HepG2 (cell line): Measurements from ENCODE around the gene MYL4. TPM values are rescaled to one million over a fixed set of nuclear protein-coding genes. Genes with fewer than 3 reads are reported as not detected.

Experiments
- ATAC-seq: fragments of 200-7000 bp; cut with Tn5 transposase; 3 replicates; pipeline ENCODE4 v1.9.1; 2020; ENCODE audit warnings: mild to moderate bottlenecking, moderate library complexity
- BruUV-seq: library from RNA; stranded (reverse); fragments of 400-500 nt; replicated peaks from 2 replicates; lab custom pipeline; 2021; lab: Mats Ljungman, UMichigan
- CTCF ChIA-PET: fragments of 300-600 bp; formaldehyde crosslinking; extraction: SDS; loops from one replicate; lab custom pipeline; 2021; ENCODE audit warnings: low total read pairs, inconsistent platforms, low intra/inter-chr PET ratio; lab: Yijun Ruan, JAX
- POLR2A ChIA-PET: fragments of 350-600 bp; sonication (Branson Sonifier 250); formaldehyde crosslinking; loops from one replicate; lab custom pipeline; 2020; ENCODE audit warnings: antibody characterized with exemption, inconsistent platforms; lab: Yijun Ruan, JAX
- DNase-seq: peaks from one replicate; pipeline ENCODE4 v3.0.0-alpha.2; 2015; ENCODE audit warnings: low spot score
- FAIRE-seq: peaks from 3 replicates; lab custom pipeline; 2011; peaks lifted over from hg19 to GRCh38; lab: Jason Lieb, UNC
- H2AFZ ChIP-seq: one replicate; pipeline ENCODE4 v1.6.1; 2011; ENCODE audit warnings: low read length, inconsistent platforms
- H3K27ac ChIP-seq: fragments of 300-600 bp; 3 replicates; pipeline ENCODE4 v1.8.0; 2011; ENCODE audit warnings: mixed run types, mild to moderate bottlenecking, mixed read lengths, low read length, inconsistent platforms; ENCODE audit not compliant: insufficient read depth; ENCODE audit errors: extremely low read length
- H3K27me3 ChIP-seq, 2 experiments: fragments of 200-600 bp in 1 of 2; 2 replicates in 1 of 2; 3 replicates in 1 of 2; pipeline versions ENCODE4 v1.6.0 to v1.8.0; 2011; ENCODE audit warnings: low read length in 2 of 2, mild to moderate bottlenecking in 2 of 2, moderate library complexity in 2 of 2, inconsistent platforms in 1 of 2; ENCODE audit not compliant: insufficient read depth in 2 of 2, control insufficient read depth in 1 of 2
- H3K36me3 ChIP-seq, 2 experiments: fragments of 200-600 bp in 1 of 2; replicated peaks in 1 of 2; 2 replicates in 1 of 2; 3 replicates in 1 of 2; pipeline versions ENCODE4 v1.5.1 to v1.8.0; 2011; ENCODE audit warnings: low read length in 2 of 2, inconsistent platforms in 1 of 2; ENCODE audit not compliant: insufficient read depth in 2 of 2, control insufficient read depth in 1 of 2
- H3K4me1 ChIP-seq: 2 replicates; pipeline ENCODE4 v1.5.1; 2012; ENCODE audit warnings: low read length, inconsistent platforms; ENCODE audit not compliant: insufficient read depth
- H3K4me2 ChIP-seq: 2 replicates; pipeline ENCODE4 v1.6.0; 2011; ENCODE audit warnings: low read depth, low read length, inconsistent platforms
- H3K4me3 ChIP-seq, 3 experiments: fragments of 200-600 bp in 1 of 3; sonication (generic), shearing (Covaris generic) in 1 of 3; replicated peaks in 1 of 3; 2 replicates each; pipeline ENCODE4 v1.5.1; 2011 to 2016; ENCODE audit warnings: low read length in 3 of 3, inconsistent platforms in 2 of 3, low read depth in 2 of 3, mild to moderate bottlenecking in 2 of 3, control low read depth in 1 of 3, mixed read lengths in 1 of 3; ENCODE audit not compliant: insufficient read depth in 1 of 3
- H3K79me2 ChIP-seq: one replicate; pipeline ENCODE4 v1.6.1; 2011; ENCODE audit warnings: low read length, inconsistent platforms; ENCODE audit not compliant: insufficient read depth
- H3K9ac ChIP-seq: 2 replicates; pipeline ENCODE4 v1.6.0; 2011; ENCODE audit warnings: mild to moderate bottlenecking, low read depth, low read length, inconsistent platforms; ENCODE audit not compliant: insufficient read depth
- H3K9me3 ChIP-seq: 2 replicates; pipeline ENCODE4 v1.5.1; 2012; ENCODE audit warnings: mild to moderate bottlenecking, low read length
- H4K20me1 ChIP-seq: 2 replicates; pipeline ENCODE4 v1.6.0; 2011; ENCODE audit warnings: inconsistent platforms, mild to moderate bottlenecking, low read length, moderate library complexity; ENCODE audit not compliant: insufficient read depth
- CEBPB ChIP-seq: IDR thresholded peaks from 2 replicates; pipeline ENCODE4 v1.6.1; 2011; ENCODE audit warnings: low read depth, low read length, improper control_type of control experiment, borderline replicate concordance
- HNF1B ChIP-seq: sonication (generic); formaldehyde crosslinking; IDR thresholded peaks from 2 replicates; pipeline ENCODE4 v1.5.1; 2020; ENCODE audit warnings: mild to moderate bottlenecking, moderate library complexity, missing genetic modification reagents
- KDM3A ChIP-seq: IDR thresholded peaks from 2 replicates; pipeline ENCODE4 v1.6.1; 2018; ENCODE audit warnings: low read depth, missing compliant biosample characterization
- NFATC3 ChIP-seq: sonication (generic); formaldehyde crosslinking; IDR thresholded peaks from 2 replicates; pipeline ENCODE4 v1.5.1; 2020; ENCODE audit warnings: mild to moderate bottlenecking, missing genetic modification reagents
- RELA ChIP-seq: sonication (generic); formaldehyde crosslinking; IDR thresholded peaks from 2 replicates; pipeline ENCODE4 v1.4.0; 2020; ENCODE audit warnings: missing genetic modification reagents
- SALL1 ChIP-seq: sonication (generic); formaldehyde crosslinking; IDR thresholded peaks from 2 replicates; pipeline ENCODE4 v1.8.0; 2022; ENCODE audit warnings: mild to moderate bottlenecking, missing genetic modification reagents
- SMYD3 ChIP-seq: sonication (generic); formaldehyde crosslinking; IDR thresholded peaks from 2 replicates; pipeline ENCODE4 v1.8.1; 2023; ENCODE audit warnings: mild to moderate bottlenecking, missing genetic modification reagents
- SP140L ChIP-seq: sonication (generic); formaldehyde crosslinking; IDR thresholded peaks from 2 replicates; pipeline ENCODE4 v1.4.0; 2020; ENCODE audit warnings: missing genetic modification reagents, borderline replicate concordance
- TEAD3 ChIP-seq: optimal IDR thresholded peaks from 2 replicates; pipeline ENCODE3; 2016; ENCODE audit warnings: borderline replicate concordance
- ZBTB21 ChIP-seq: sonication (generic); formaldehyde crosslinking; IDR thresholded peaks from 2 replicates; pipeline ENCODE4 v1.4.0; 2020; ENCODE audit warnings: missing genetic modification reagents
- ZBTB33 ChIP-seq: sonication (generic); formaldehyde crosslinking; IDR thresholded peaks from 2 replicates; pipeline ENCODE4 v1.4.0; 2020; ENCODE audit warnings: missing genetic modification reagents
- ZBTB4 ChIP-seq: sonication (generic); formaldehyde crosslinking; IDR thresholded peaks from 2 replicates; pipeline ENCODE4 v1.4.0; 2020; ENCODE audit warnings: missing genetic modification reagents, mild to moderate bottlenecking, borderline replicate concordance
- ZNF121 ChIP-seq: sonication (generic); formaldehyde crosslinking; IDR thresholded peaks from 2 replicates; pipeline ENCODE4 v1.5.0; 2020; ENCODE audit warnings: mild to moderate bottlenecking, missing genetic modification reagents
- ZNF263 ChIP-seq: sonication (generic); formaldehyde crosslinking; IDR thresholded peaks from 2 replicates; pipeline ENCODE4 v1.4.0; 2020; ENCODE audit warnings: missing genetic modification reagents
- ZNF362 ChIP-seq: sonication (generic); formaldehyde crosslinking; IDR thresholded peaks from 2 replicates; pipeline ENCODE4 v1.4.0; 2020; ENCODE audit warnings: missing genetic modification reagents, mild to moderate bottlenecking, borderline replicate concordance
- ZNF414 ChIP-seq: sonication (generic); formaldehyde crosslinking; IDR thresholded peaks from 2 replicates; pipeline ENCODE4 v1.5.0; 2020; ENCODE audit warnings: missing genetic modification reagents
- WGBS: methylation state at CpG from one replicate; pipeline ENCODE4 v1.1.6; 2017; ENCODE audit warnings: low lambda C conversion rate; 5-methylcytosine and 5-hydroxymethylcytosine counted together
- in situ Hi-C: cut with HindIII; loops from 2 replicates; pipeline ENCODE4 v1.10.0; 2017; ENCODE audit warnings: low pct_unique_long_range_greater_than_20kb; ENCODE audit not compliant: extremely low pct_ligation_motif_present
- intact Hi-C: fragments of 100-400 bp; cut with micrococcal nuclease; formaldehyde crosslinking; loops from one replicate; pipeline ENCODE4 v1.10.0; 2022; ENCODE audit not compliant: unreplicated experiment
- polyA plus RNA-seq, 8 experiments: library from polyadenylated mRNA; depleted of rRNA in 3 of 8; stranded (reverse) in 7 of 8; unstranded in 1 of 8; fragments of >200 nt; fragmentation: Illumina TruSeq in 4 of 8; extraction: Trizol in 4 of 8; gene quantifications; 2 replicates each; pipeline versions ENCODE4 v1.2.1 to v1.2.3, GENCODE V29; 2011 to 2016; ENCODE audit warnings: low read depth in 4 of 8, missing spikeins in 1 of 8, mixed read lengths in 1 of 8; ENCODE audit not compliant: insufficient read depth in 1 of 8
- total RNA-seq, 5 experiments: library from RNA; depleted of rRNA; stranded (reverse); fragments of >200 nt; fragmentation: Illumina TruSeq; extraction: Trizol; gene quantifications; 2 replicates each; pipeline ENCODE4 v1.2.3, GENCODE V29; 2016; ENCODE audit warnings: low read depth in 1 of 5

Gene MYL4
- total and polyA plus RNA-seq, 2 of the 13 experiments (the other 11 are each of a cell fraction or from before 2014, with no cell fraction given): not detected

- H3K4me3 ChIP-seq: peak overlapping the region; percentile 39 to 62 (median 46)
- H3K27ac ChIP-seq: no peak overlapping the region
- peak; percentile 64 for ATAC-seq
- H3K4me1 ChIP-seq: peaks cover 25% of the 10 kb centered on the region
- POLR2A ChIA-PET: no interaction called here
- no peaks in the 10 kb centered on the region for H3K79me2 ChIP-seq
- H3K9ac ChIP-seq: no peak overlapping the region
- peaks cover 1 to 16% of the 10 kb centered on the region in 2 experiments; a peak in 2 of 5 replicates for H3K27me3 ChIP-seq
- BruUV-seq: no TSS peak
- in situ Hi-C loops (loop anchor here (5.0 kb wide), 1 partner anchor 86 kb away; no protein-coding TSS in a partner anchor), intact Hi-C loops (no loop called here)
- H3K36me3 ChIP-seq: no peaks in the 10 kb centered on the region
- FAIRE-seq: no peak
- H3K9me3 ChIP-seq: no peaks in the 10 kb centered on the region
- 5% methylated on average over 10 of the region's 10 CpGs for WGBS
- DNase-seq: no peak
- peak overlapping the region; percentile 84 for H3K4me2 ChIP-seq
- no peak overlapping the region for H2AFZ ChIP-seq
- no peaks in the 10 kb centered on the region for H4K20me1 ChIP-seq
- CTCF ChIA-PET: interaction anchor here (3.1 kb wide), 1 partner anchor 84 kb away, joined by 65 read pairs; no protein-coding TSS in a partner anchor
- TF ChIP-seq ZNF263 (CRISPR knock-in tag) (peak; percentile 9; the same call in 1 of the 2 replicates), ZBTB33 (CRISPR knock-in tag) (no peak), SMYD3 (CRISPR knock-in tag) (no peak), SALL1 (CRISPR knock-in tag) (0 out of 2 replicates have a peak, but pooled peaks have one; percentile 26), ZNF414 (CRISPR knock-in tag) (0 out of 2 replicates have a peak, but pooled peaks have one; percentile 39), CEBPB (peak; percentile 89), KDM3A (CRISPR knock-in tag) (no peak), ZBTB21 (no peak), ZNF362 (0 out of 2 replicates have a peak, but pooled peaks have one; percentile 61), ZBTB4 (no peak), RELA (CRISPR knock-in tag) (no peak), SP140L (no peak), TEAD3 (CRISPR knock-in tag) (peak; percentile 16), HNF1B (CRISPR knock-in tag) (0 out of 2 replicates have a peak, but pooled peaks have one; percentile 27), ZNF121 (CRISPR knock-in tag) (peak; percentile 82), NFATC3 (no peak)
Measured at GRCh38 chr17:47230864-47231263, 21.7 kb downstream of the MYL4 start.
